ENCODE data around the gene WLS.

GRCh38 chr1:68181165-68181556 is 51.2 kb downstream of the WLS start:
- TF ChIP-seq CTCF (IDR thresholded peaks at IDR 0.05; ENCODE audit: insufficient read depth, low read length, poor library complexity, severe bottlenecking) = no peak
- no peak for TF ChIP-seq EZH2phosphoT487 (conservative IDR thresholded peaks at IDR 0.05; ENCODE audit: low read length)

All from SU-DHL-6 (cell line).